ENCODE measurements around the gene CENPO.
"Not testable (repeated sequence)": the region's sequence is repeated elsewhere in the genome, so short reads cannot be mapped to it uniquely, and the experiment has no call there.

CENPO gene

DNA sequence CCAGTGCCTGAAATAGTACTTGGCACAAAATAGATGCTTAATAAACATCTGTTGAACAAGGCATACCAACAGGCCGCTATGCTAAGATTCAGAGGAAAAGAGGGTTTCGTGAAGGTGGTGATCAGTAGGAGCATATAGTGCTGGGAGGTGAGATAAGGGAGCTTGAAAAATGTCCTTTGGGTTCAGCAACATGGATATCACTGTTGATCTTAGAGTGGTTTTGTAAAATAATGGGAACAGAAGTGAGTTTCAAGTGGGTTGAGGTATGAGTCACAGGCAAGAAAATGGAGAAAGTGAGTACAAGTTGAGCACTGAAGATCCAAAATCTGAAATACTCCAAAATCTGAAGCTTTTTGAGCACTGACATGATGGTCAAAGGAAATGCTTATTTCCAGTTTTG lies 4.4 kb downstream of the CENPO start:
- TF ChIP-seq, protein P1, sequence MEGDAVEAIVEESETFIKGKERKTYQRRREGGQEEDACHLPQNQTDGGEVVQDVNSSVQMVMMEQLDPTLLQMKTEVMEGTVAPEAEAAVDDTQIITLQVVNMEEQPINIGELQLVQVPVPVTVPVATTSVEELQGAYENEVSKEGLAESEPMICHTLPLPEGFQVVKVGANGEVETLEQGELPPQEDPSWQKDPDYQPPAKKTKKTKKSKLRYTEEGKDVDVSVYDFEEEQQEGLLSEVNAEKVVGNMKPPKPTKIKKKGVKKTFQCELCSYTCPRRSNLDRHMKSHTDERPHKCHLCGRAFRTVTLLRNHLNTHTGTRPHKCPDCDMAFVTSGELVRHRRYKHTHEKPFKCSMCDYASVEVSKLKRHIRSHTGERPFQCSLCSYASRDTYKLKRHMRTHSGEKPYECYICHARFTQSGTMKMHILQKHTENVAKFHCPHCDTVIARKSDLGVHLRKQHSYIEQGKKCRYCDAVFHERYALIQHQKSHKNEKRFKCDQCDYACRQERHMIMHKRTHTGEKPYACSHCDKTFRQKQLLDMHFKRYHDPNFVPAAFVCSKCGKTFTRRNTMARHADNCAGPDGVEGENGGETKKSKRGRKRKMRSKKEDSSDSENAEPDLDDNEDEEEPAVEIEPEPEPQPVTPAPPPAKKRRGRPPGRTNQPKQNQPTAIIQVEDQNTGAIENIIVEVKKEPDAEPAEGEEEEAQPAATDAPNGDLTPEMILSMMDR (IDR thresholded peaks at IDR 0.05; ENCODE audit: low read depth, low read length, missing control alignments), result no peak
- no peak overlapping the region for H3K4me3 ChIP-seq (replicated peaks; ENCODE audit: low read depth, low read length)
- no peak for DNase-seq (ENCODE audit: extremely low read depth, low read depth)

DNA sequence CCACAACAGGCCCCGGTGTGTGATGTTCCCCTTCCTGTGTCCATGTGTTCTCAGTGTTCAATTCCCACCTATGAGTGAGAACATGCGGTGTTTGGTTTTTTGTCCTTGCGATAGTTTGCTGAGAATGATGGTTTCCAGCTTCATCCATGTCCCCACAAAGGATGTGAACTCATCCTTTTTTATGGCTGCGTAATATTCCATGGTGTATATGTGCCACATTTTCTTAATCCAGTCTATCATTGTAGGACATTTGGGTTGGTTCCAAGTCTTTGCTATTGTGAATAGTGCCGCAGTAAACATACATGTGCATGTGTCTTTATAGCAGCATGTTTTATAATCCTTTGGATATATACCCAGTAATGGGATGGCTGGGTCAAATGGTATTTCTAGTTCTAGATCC lies 7.3 kb downstream of the CENPO start:
- not testable (repeated sequence) for DNase-seq (ENCODE audit: extremely low read depth, low read depth); H3K4me3 ChIP-seq (replicated peaks; ENCODE audit: low read depth, low read length)

DNA sequence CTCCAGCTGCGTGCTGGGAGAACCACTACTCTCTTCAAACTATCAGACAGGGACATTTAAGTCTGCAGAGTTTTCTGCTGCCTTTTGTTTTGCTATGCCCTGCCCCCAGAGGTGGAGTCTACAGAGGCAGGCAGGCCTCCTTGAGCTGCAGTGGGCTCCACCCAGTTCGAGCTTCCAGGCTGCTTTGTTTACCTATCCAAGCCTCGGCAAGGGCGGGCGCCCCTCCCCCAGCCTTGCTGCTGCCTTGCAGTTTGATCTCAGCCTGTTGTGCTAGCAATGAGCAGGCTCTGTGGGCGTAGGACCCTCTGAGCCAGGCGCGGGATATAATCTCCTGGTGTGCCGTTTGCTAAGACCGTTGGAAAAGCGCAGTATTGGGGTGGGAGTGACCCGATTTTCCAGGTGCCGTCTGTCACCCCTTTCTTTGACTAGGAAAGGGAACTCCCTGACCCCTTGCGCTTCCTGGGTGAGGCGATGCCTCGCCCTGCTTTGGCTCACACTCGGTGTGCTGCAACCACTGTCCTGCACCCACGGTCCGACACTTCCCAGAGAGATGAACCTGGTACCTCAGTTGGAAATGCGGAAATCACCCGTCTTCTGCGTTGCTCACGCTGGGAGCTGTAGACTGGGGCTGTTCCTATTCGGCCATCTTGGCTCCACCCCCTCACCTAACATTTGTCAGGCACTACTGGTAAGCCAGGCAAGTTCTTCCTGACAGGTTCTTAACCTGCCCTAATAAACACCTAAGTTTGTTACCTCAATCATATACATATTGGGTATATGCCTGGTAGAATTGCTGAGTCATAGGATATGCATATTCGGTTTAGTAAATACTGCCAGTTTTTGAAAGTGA lies 12.8 kb downstream of the CENPO start:
- DNase-seq (ENCODE audit: extremely low read depth, low read depth); H3K4me3 ChIP-seq (replicated peaks; ENCODE audit: low read depth, low read length): not testable (repeated sequence)

DNA sequence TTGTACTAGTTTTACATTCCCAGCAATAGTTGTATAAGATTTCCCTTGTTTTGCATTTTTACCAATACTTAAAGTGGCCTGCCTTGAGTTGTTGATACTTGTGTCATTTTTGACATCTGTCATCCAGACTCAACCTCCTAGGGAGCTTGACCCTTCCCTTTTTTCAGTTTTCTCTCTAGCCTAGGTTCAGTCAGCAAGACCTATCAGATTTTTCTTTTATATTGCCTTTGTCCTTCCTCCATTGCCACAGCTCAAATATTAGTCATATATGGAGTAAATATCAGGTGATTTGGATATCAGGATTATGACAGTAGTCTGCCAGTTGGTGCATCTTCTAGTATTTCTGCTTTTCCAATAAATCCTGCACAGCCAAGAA lies 13.4 kb downstream of the CENPO start:
- H3K4me3 ChIP-seq (replicated peaks; ENCODE audit: low read depth, low read length), result no peak overlapping the region
- TF ChIP-seq, protein P1 (IDR thresholded peaks at IDR 0.05; ENCODE audit: low read depth, low read length, missing control alignments), result no peak
- no peak for DNase-seq (ENCODE audit: extremely low read depth, low read depth)

DNA sequence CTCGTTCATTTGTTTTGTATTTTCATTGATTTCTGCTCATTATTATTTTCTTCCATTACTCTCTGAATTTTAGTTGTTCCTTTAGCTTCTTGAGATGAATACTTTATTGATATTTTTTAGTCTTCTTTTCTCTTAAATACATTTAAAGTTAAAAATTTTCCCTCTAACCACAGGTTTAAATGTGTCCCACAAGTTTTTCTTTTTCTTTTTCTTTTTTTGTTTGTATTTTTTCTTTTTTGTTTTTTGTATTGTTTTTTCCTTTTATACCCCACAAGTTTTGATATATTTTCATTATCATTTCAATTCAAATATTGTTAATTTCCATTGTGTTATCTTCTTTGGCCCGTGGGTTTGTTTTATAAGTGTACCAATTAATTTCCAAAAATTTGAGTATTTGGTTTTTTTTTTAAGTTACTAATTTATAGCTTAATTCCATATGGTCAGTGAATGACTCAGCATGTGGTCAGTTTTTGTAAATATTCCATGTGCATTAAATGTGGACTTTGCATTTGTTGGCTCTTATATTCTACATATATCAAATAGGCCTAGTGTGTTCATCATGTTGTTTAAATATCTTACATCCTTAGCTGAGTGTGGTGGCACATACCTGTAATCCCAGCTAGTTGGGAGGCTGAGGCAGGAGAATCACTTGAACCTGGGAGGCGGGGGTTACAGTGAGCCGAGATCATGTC lies 16.2 kb downstream of the CENPO start:
- TF ChIP-seq, protein P1 (IDR thresholded peaks at IDR 0.05; ENCODE audit: low read depth, low read length, missing control alignments), result no peak
- DNase-seq (ENCODE audit: extremely low read depth, low read depth), result peak; percentile 38
- no peak overlapping the region for H3K4me3 ChIP-seq (replicated peaks; ENCODE audit: low read depth, low read length)

DNA sequence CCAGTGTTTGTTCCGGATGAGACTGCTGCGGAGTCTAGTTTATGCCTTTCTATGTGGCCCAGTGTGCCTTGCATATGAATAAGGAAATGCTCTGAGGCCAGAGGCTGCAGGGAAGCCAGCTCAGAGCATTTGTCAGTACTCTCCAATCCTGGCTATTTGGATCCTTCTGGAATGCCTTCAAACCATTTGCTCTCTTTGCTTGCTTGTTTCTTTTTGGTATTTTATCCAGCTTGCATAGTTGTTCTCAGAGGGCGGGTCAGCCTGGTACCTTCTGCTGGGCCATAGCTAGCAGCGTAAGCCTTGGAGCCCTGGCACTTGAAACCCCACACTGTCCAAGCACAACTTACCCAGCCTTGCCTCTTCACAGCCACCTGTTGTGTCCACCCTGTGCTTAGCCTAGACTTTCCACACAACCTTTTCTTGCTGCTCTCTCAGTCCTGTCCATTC lies 20.5 kb downstream of the CENPO start:
- TF ChIP-seq, protein P1 (IDR thresholded peaks at IDR 0.05; ENCODE audit: low read depth, low read length, missing control alignments), result no peak
- no peak overlapping the region for H3K4me3 ChIP-seq (replicated peaks; ENCODE audit: low read depth, low read length)
- DNase-seq (ENCODE audit: extremely low read depth, low read depth), result no peak

DNA sequence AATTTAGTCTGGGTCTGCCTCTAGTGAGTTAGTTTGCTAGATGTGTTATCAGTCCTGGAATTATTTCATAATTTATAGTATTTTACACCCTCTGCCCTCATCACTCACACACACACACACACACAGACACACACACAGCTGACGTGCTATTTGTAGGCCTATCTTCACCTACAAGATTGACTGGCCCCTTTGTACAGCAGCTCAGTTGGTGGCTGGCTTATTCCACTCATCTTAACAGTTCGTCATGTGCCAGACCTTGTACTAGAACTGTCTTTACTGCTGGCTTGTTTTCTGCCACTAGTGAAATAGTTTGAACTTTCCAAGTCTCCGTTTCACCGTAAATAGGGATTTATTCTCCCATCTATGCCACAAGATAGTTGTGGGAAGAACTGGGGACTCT lies 21.3 kb downstream of the CENPO start:
- H3K4me3 ChIP-seq (replicated peaks; ENCODE audit: low read depth, low read length), result no peak overlapping the region
- TF ChIP-seq, protein P1 (IDR thresholded peaks at IDR 0.05; ENCODE audit: low read depth, low read length, missing control alignments), result no peak
- DNase-seq (ENCODE audit: extremely low read depth, low read depth), result no peak

All from HFF-Myc (cell line).